AG04450 (cell line): ENCODE data around the gene LRMDA. TPM values are rescaled to one million over a fixed set of nuclear protein-coding genes. Genes with fewer than 3 reads are reported as not detected.

ENCODE experiments used
- CTCF ChIA-PET: fragments of 300-600, 350-600 bp; formaldehyde crosslinking; extraction: SDS; loops from one replicate; lab custom pipeline; 2022; ENCODE audit warnings: antibody characterized with exemption, inconsistent platforms; lab: Charles Lee
- POLR2A ChIA-PET: fragments of 350-600 bp; formaldehyde crosslinking; extraction: SDS; loops from one replicate; lab custom pipeline; 2021; ENCODE audit warnings: antibody characterized with exemption, inconsistent platforms; lab: Yijun Ruan, JAX
- DNase-seq: peaks from one replicate; pipeline ENCODE4 v3.0.0-alpha.2; 2011; ENCODE audit warnings: low read depth, low spot score
- H3K27ac ChIP-seq: one replicate; pipeline ENCODE4 v1.5.1; 2012; ENCODE audit warnings: low read depth, low read length, control low read depth
- H3K27me3 ChIP-seq: one replicate; pipeline ENCODE4 v1.6.0; 2012; ENCODE audit warnings: low read length; ENCODE audit not compliant: control insufficient read depth, insufficient read depth
- H3K4me3 ChIP-seq: 2 replicates; pipeline ENCODE4 v1.5.1; 2011; ENCODE audit warnings: mild to moderate bottlenecking, low read depth, low read length, control low read depth
- H3K9me3 ChIP-seq: 2 replicates; pipeline ENCODE4 v1.5.1; 2012; ENCODE audit warnings: low read length; ENCODE audit not compliant: control insufficient read depth, insufficient read depth
- CTCF ChIP-seq: IDR thresholded peaks from 2 replicates; pipeline ENCODE4 v1.5.1; 2011; ENCODE audit warnings: low read depth, low read length, control low read depth, inconsistent platforms
- polyA plus RNA-seq: library from polyadenylated mRNA; depleted of rRNA; stranded (reverse); fragments of >200 nt; gene quantifications from 2 replicates; pipeline ENCODE4 v1.2.3, GENCODE V29; 2011

The LRMDA gene
- polyA plus RNA-seq, 1 experiment = 0.12 TPM

- POLR2A ChIA-PET = no interaction called here
- no peaks in the 10 kb centered on the region for H3K27me3 ChIP-seq
These were observed 192.1 kb downstream of the LRMDA start for GRCh38 chr10:75623310-75624093.

GRCh38 chr10:75624638-75625037, 193.2 kb downstream of the LRMDA start:
- Histone ChIP-seq H3K27me3 (no peaks in the 10 kb centered on the region), H3K9me3 (no peaks in the 10 kb centered on the region), H3K27ac (no peak overlapping the region), H3K4me3 (no peak overlapping the region)
- no peak for DNase-seq
- ChIA-PET CTCF (no interaction called here), POLR2A (no interaction called here)
- TF ChIP-seq CTCF = no peak

More at GRCh38 chr10:75623310-75624093, 192.1 kb downstream of the LRMDA start:
- Histone ChIP-seq H3K9me3 (no peaks in the 10 kb centered on the region), H3K27ac (no peak overlapping the region), H3K4me3 (no peak overlapping the region)
- no peak for TF ChIP-seq CTCF
- CTCF ChIA-PET = no interaction called here
- no peak for DNase-seq

GRCh38 chr10:75630746-75631145, 199.3 kb downstream of the LRMDA start:
- no peak for TF ChIP-seq CTCF
- H3K9me3 ChIP-seq = no peaks in the 10 kb centered on the region
- H3K4me3 ChIP-seq = no peak overlapping the region
- DNase-seq = no peak
- ChIA-PET POLR2A (no interaction called here), CTCF (no interaction called here)
- H3K27me3 ChIP-seq = peaks cover 3% of the 10 kb centered on the region
- H3K27ac ChIP-seq = no peak overlapping the region

GRCh38 chr10:75632805-75633462, 201.5 kb downstream of the LRMDA start:
- POLR2A ChIA-PET = no interaction called here
- no peak overlapping the region for H3K4me3 ChIP-seq
- DNase-seq = no peak

More at GRCh38 chr10:75632805-75633462, 201.5 kb downstream of the LRMDA start:
- Histone ChIP-seq H3K9me3 (no peaks in the 10 kb centered on the region), H3K27me3 (peaks cover 3% of the 10 kb centered on the region), H3K27ac (no peak overlapping the region)
- TF ChIP-seq CTCF = no peak
- CTCF ChIA-PET = no interaction called here
